Measurements from ENCODE around the gene FMN1. TPM values are rescaled to one million over a fixed set of nuclear protein-coding genes. Genes with fewer than 3 reads are reported as not detected.

FMN1 gene
- total and polyA plus RNA-seq, 4 donors: 0.26 to 23.4 (median 9.8) TPM

DNA sequence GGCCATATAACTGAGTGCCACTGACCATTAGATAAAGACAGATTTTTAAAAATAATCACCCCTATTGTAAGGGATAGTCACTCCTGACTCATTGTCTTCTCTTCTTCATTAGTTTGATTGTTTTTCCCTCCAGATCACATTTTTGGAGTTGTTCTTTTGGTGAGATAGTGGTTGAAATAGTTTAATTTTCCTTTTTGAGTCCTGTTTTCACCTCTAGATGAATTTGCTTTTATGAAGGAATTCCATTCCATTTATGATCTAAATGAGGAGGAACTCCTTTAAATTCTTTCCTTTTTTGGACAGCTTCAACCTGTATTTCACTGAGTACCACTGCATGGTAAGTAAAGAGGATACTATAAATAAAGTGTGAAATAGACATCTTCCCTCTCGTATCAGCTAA, 364.3 kb downstream of the FMN1 start:
- Histone ChIP-seq H3K27ac (ENCODE audit: low read depth in 1 of 2, low read length in 2 of 2) (no peak overlapping the region), H3K27me3 (ENCODE audit: control insufficient read depth in 1 of 2, insufficient read depth in 2 of 2, low read length in 1 of 2) (no peaks in the 10 kb centered on the region), H3K4me3 (ENCODE audit: low read length in 2 of 2) (no peak overlapping the region), H3K36me3 (ENCODE audit: control insufficient read depth in 1 of 2, insufficient read depth in 2 of 2, low read length in 1 of 2) (no peaks in the 10 kb centered on the region), H3K9me3 (ENCODE audit: control insufficient read depth, low read length) (no peaks in the 10 kb centered on the region), H3K4me1 (ENCODE audit: control insufficient read depth in 1 of 2, insufficient read depth in 2 of 2, low read length in 2 of 2) (no peaks in the 10 kb centered on the region)
- DNase-seq: no peak
- intact Hi-C loops (cut with DNase I): no loop called here
- ATAC-seq (ENCODE audit: low FRiP score): no peak
- 94 to 96% methylated on average over 1 of the region's 1 CpG for WGBS, 2 donors

DNA sequence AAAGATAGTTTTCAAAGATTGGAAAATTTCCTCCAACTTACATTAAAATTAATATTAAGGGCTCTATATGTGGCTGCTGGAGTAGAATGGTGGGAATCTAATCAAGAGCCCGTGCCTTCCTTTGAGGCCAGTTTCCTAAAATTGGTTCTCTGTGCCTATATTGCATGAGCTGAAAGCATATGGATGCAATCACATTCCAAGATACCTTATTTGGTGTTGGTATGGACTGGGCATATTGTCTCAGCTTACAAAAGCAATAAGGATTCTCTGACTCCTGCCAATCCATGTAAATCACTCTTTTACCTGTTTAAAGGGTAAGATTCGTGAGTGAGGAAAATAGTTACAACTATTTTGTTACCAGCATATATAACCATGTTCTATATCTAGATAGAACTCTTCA, 365.1 kb downstream of the FMN1 start:
- 83% methylated on average over 2 of the region's 2 CpGs for WGBS, 2 donors
- no peaks in the 10 kb centered on the region for H3K36me3 ChIP-seq (ENCODE audit: control insufficient read depth in 1 of 2, insufficient read depth in 2 of 2, low read length in 1 of 2)

DNA sequence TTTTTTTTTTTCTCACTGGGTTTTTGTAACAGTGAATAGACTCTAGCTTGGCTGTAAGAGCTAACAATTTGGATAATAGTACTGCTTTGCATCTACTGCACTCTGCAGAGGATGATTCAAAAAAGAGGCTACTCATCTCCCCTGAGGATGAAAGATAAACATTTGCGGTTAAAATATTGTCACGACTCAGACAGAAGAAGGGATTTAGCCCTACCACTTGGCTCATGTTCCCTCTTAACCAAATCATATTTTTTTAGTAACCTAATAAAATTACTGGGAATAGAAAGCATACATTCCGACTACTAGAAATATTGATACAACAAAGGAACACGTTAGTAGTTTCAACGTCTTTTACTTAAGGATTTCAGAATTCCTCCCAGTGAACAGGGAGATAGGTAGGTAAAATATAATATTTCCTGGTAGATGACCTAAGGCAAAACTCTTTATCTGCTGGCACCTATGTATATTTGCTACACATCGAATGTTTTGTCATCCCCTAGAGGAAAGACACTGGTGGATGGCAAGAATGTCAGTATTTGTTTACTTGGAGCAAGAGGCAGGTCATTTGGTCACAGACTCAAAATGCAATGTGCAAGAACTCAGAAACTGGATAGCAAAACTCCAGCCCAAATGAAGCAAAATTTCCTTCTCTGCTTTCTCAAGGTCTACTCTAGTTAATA, 365.9 kb downstream of the FMN1 start:
- ATAC-seq (ENCODE audit: low FRiP score) (no peak), DNase-seq (no peak)
- H3K36me3 ChIP-seq (ENCODE audit: control insufficient read depth in 1 of 2, insufficient read depth in 2 of 2, low read length in 1 of 2): no peaks in the 10 kb centered on the region
- H3K27me3 ChIP-seq (ENCODE audit: control insufficient read depth in 1 of 2, insufficient read depth in 2 of 2, low read length in 1 of 2): no peaks in the 10 kb centered on the region
- no peak overlapping the region for H3K27ac ChIP-seq (ENCODE audit: low read depth in 1 of 2, low read length in 2 of 2)
- no peaks in the 10 kb centered on the region for H3K9me3 ChIP-seq (ENCODE audit: control insufficient read depth, low read length)
- no peaks in the 10 kb centered on the region for H3K4me1 ChIP-seq (ENCODE audit: control insufficient read depth in 1 of 2, insufficient read depth in 2 of 2, low read length in 2 of 2)
- WGBS, 2 donors: 44 to 67% methylated on average over 6 of the region's 6 CpGs
- H3K4me3 ChIP-seq (ENCODE audit: low read length in 2 of 2): no peak overlapping the region
- intact Hi-C loops (cut with DNase I): no loop called here

More for the DNA sequence above, 365.1 kb downstream of the FMN1 start:
- intact Hi-C loops (cut with DNase I): no loop called here
- no peaks in the 10 kb centered on the region for H3K4me1 ChIP-seq (ENCODE audit: control insufficient read depth in 1 of 2, insufficient read depth in 2 of 2, low read length in 2 of 2)
- DNase-seq (no peak), ATAC-seq (ENCODE audit: low FRiP score) (no peak)
- H3K4me3 ChIP-seq (ENCODE audit: low read length in 2 of 2): no peak overlapping the region
- H3K27me3 ChIP-seq (ENCODE audit: control insufficient read depth in 1 of 2, insufficient read depth in 2 of 2, low read length in 1 of 2): no peaks in the 10 kb centered on the region
- H3K9me3 ChIP-seq (ENCODE audit: control insufficient read depth, low read length): no peaks in the 10 kb centered on the region
- no peak overlapping the region for H3K27ac ChIP-seq (ENCODE audit: low read depth in 1 of 2, low read length in 2 of 2)

DNA sequence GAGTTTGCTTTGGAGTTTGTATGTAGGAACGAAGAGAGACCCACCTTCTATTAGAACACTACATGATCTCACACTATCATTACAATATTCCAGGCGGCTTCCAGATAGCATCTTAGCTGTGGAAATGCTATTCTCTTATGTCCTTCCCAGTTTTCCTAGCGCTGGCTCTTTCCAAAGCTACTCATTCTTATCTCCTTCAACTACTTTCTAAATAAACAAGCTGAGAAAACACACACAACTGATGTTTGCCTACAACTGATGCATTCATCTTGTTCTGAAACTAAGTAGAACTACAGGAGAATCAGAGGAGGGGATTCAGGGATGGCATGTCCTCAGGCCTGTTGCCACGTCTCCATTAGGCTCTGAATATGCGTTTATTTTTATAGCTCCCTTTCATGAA, 367.8 kb downstream of the FMN1 start:
- DNase-seq: no peak
- ATAC-seq (ENCODE audit: low FRiP score): no peak
- 90 to 92% methylated on average over 5 of the region's 5 CpGs for WGBS, 2 donors
- Histone ChIP-seq H3K4me1 (ENCODE audit: control insufficient read depth in 1 of 2, insufficient read depth in 2 of 2, low read length in 2 of 2) (no peaks in the 10 kb centered on the region), H3K9me3 (ENCODE audit: control insufficient read depth, low read length) (no peaks in the 10 kb centered on the region), H3K4me3 (ENCODE audit: low read length in 2 of 2) (no peak overlapping the region), H3K27me3 (ENCODE audit: control insufficient read depth in 1 of 2, insufficient read depth in 2 of 2, low read length in 1 of 2) (no peaks in the 10 kb centered on the region), H3K36me3 (ENCODE audit: control insufficient read depth in 1 of 2, insufficient read depth in 2 of 2, low read length in 1 of 2) (no peaks in the 10 kb centered on the region), H3K27ac (ENCODE audit: low read depth in 1 of 2, low read length in 2 of 2) (no peak overlapping the region)
- intact Hi-C loops (cut with DNase I): no loop called here

DNA sequence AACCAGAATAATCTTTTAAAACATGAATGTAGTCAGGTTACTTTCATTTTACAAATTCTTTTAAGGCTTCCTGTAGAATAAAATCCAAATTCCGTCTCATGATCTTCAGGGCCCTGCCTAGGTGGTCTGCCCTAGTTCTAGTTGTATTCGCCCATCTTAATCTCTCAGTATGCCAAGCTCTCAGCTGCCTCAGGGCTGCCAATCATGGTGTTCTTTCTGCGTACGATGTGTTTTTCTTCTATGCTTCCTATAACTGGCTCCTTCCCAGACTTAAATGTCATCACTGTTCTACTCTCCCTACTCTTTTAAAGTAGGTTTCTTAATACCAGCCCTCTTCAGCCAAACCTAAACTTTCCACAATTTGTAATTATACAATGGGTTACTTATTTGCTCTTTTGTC, 369.3 kb downstream of the FMN1 start:
- Histone ChIP-seq H3K9me3 (ENCODE audit: control insufficient read depth, low read length) (no peaks in the 10 kb centered on the region), H3K27me3 (ENCODE audit: control insufficient read depth in 1 of 2, insufficient read depth in 2 of 2, low read length in 1 of 2) (no peaks in the 10 kb centered on the region), H3K27ac (ENCODE audit: low read depth in 1 of 2, low read length in 2 of 2) (no peak overlapping the region), H3K4me3 (ENCODE audit: low read length in 2 of 2) (no peak overlapping the region), H3K4me1 (ENCODE audit: control insufficient read depth in 1 of 2, insufficient read depth in 2 of 2, low read length in 2 of 2) (no peaks in the 10 kb centered on the region), H3K36me3 (ENCODE audit: control insufficient read depth in 1 of 2, insufficient read depth in 2 of 2, low read length in 1 of 2) (no peaks in the 10 kb centered on the region)
- intact Hi-C loops (cut with DNase I): no loop called here
- WGBS, 2 donors: 66 to 78% methylated on average over 4 of the region's 4 CpGs
- ATAC-seq (ENCODE audit: low FRiP score): no peak
- DNase-seq: no peak

DNA sequence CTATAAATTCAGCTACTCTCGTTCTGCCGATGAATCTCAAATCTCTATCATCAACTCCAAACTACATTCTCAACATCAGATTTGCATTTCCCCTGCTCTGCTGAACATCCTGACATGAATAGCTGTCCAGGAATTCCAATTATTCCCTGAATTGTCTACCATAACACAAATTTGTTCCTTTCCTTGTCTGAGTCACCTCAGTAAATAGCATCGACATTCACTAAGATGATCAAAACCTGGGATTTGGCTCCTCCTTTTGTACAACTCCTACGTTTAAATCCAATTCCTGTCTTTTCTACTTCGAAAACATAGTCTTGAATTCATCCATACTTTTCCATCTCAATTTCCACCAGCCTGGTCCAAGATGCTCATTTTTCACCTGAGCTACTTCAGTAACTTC, 369.7 kb downstream of the FMN1 start:
- Histone ChIP-seq H3K27ac (ENCODE audit: low read depth in 1 of 2, low read length in 2 of 2) (no peak overlapping the region), H3K4me3 (ENCODE audit: low read length in 2 of 2) (no peak overlapping the region), H3K4me1 (ENCODE audit: control insufficient read depth in 1 of 2, insufficient read depth in 2 of 2, low read length in 2 of 2) (no peaks in the 10 kb centered on the region), H3K9me3 (ENCODE audit: control insufficient read depth, low read length) (no peaks in the 10 kb centered on the region), H3K36me3 (ENCODE audit: control insufficient read depth in 1 of 2, insufficient read depth in 2 of 2, low read length in 1 of 2) (no peaks in the 10 kb centered on the region), H3K27me3 (ENCODE audit: control insufficient read depth in 1 of 2, insufficient read depth in 2 of 2, low read length in 1 of 2) (no peaks in the 10 kb centered on the region)
- intact Hi-C loops (cut with DNase I): no loop called here
- ATAC-seq (ENCODE audit: low FRiP score) (no peak), DNase-seq (no peak)
- WGBS, 2 donors: 73 to 82% methylated on average over 5 of the region's 5 CpGs

DNA sequence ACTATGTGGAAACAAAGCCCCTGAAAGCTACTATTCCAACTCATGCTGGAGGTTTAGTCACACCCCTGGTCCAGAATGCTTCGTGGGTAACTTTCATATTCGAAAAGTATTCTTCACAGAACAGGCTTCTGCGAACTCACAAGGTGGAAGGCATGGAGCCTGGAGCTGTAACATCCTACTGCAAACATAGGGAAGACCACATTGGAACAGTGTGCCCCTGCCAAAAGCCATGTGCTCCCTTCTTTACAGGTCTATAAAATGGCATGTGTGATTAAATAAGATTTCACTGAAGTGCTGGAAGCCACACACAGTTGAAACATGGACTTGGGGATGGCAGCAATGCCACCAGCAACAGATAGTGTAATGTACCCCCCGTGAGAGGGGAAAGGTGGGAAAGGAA, 370.8 kb downstream of the FMN1 start:
- Histone ChIP-seq H3K9me3 (ENCODE audit: control insufficient read depth, low read length) (no peaks in the 10 kb centered on the region), H3K27me3 (ENCODE audit: control insufficient read depth in 1 of 2, insufficient read depth in 2 of 2, low read length in 1 of 2) (no peaks in the 10 kb centered on the region), H3K27ac (ENCODE audit: low read depth in 1 of 2, low read length in 2 of 2) (no peak overlapping the region), H3K4me1 (ENCODE audit: control insufficient read depth in 1 of 2, insufficient read depth in 2 of 2, low read length in 2 of 2) (no peaks in the 10 kb centered on the region), H3K36me3 (ENCODE audit: control insufficient read depth in 1 of 2, insufficient read depth in 2 of 2, low read length in 1 of 2) (no peaks in the 10 kb centered on the region), H3K4me3 (ENCODE audit: low read length in 2 of 2) (no peak overlapping the region)
- 87 to 90% methylated on average over 4 of the region's 4 CpGs for WGBS, 2 donors
- DNase-seq: no peak
- no peak for ATAC-seq (ENCODE audit: low FRiP score)
- intact Hi-C loops (cut with DNase I): no loop called here

DNA sequence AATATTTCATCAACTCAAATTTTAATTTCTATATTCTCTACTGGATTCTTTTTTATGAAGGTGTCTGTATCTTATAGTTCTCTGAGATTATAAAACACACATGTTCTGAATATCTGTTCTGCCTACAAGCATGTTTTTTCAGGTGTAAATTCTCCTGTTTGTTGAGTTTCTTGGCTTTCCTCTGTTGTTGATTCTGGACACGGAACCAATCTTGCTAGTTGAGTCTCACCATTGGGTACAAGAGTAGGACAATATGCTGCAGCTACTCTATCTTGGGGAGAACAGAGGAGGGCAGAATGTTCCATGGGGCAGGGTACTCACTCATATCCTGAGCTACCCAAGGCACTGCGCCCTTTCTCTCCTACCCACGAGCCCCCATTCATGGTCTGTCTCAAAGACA, 371.8 kb downstream of the FMN1 start:
- intact Hi-C loops (cut with DNase I): no loop called here
- 77 to 79% methylated on average over 3 of the region's 3 CpGs for WGBS, 2 donors

DNA sequence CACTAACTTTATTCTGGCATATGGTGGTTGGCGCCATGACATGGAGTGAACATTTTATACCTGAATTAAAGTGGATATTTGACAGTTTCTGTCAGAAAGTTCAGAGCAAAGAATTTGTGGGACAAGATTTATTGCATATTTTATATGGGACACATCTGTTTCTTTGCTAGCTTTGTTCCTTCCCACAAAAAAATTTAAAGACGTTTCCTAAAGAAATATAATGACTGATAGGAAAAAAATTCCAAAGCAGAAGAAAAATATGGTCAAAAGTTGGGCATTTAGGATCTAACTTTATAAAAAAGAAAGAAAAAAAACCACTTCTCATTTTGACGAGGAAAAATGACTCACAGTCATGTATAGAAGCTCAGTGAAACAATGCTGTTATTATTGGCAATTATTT, 375.1 kb downstream of the FMN1 start:
- intact Hi-C loops (cut with DNase I): no loop called here
- Histone ChIP-seq H3K27ac (ENCODE audit: low read depth in 1 of 2, low read length in 2 of 2) (no peak overlapping the region), H3K9me3 (ENCODE audit: control insufficient read depth, low read length) (no peaks in the 10 kb centered on the region), H3K4me1 (ENCODE audit: control insufficient read depth in 1 of 2, insufficient read depth in 2 of 2, low read length in 2 of 2) (no peaks in the 10 kb centered on the region), H3K4me3 (ENCODE audit: low read length in 2 of 2) (no peak overlapping the region), H3K36me3 (ENCODE audit: control insufficient read depth in 1 of 2, insufficient read depth in 2 of 2, low read length in 1 of 2) (no peaks in the 10 kb centered on the region), H3K27me3 (ENCODE audit: control insufficient read depth in 1 of 2, insufficient read depth in 2 of 2, low read length in 1 of 2) (no peaks in the 10 kb centered on the region)
- WGBS, 2 donors: 32 to 41% methylated on average over 3 of the region's 3 CpGs
- DNase-seq (no peak), ATAC-seq (ENCODE audit: low FRiP score) (no peak)

More for the DNA sequence above, 371.8 kb downstream of the FMN1 start:
- no peak for ATAC-seq (ENCODE audit: low FRiP score)
- H3K36me3 ChIP-seq (ENCODE audit: control insufficient read depth in 1 of 2, insufficient read depth in 2 of 2, low read length in 1 of 2): no peaks in the 10 kb centered on the region
- no peaks in the 10 kb centered on the region for H3K9me3 ChIP-seq (ENCODE audit: control insufficient read depth, low read length)
- no peaks in the 10 kb centered on the region for H3K27me3 ChIP-seq (ENCODE audit: control insufficient read depth in 1 of 2, insufficient read depth in 2 of 2, low read length in 1 of 2)
- DNase-seq: no peak
- no peak overlapping the region for H3K27ac ChIP-seq (ENCODE audit: low read depth in 1 of 2, low read length in 2 of 2)
- H3K4me1 ChIP-seq (ENCODE audit: control insufficient read depth in 1 of 2, insufficient read depth in 2 of 2, low read length in 2 of 2): no peaks in the 10 kb centered on the region
- no peak overlapping the region for H3K4me3 ChIP-seq (ENCODE audit: low read length in 2 of 2)

All from aorta (tissue), 5 donors.